GM18868 (cell line): Measurements from ENCODE around the gene DMPK.

ENCODE experiments used
- ATAC-seq: cut with Tn5 transposase; IDR thresholded peaks from one replicate; pipeline ENCODE4 v1.9.1; 2021; ENCODE audit warnings: mild to moderate bottlenecking, moderate library complexity; ENCODE audit not compliant: unreplicated experiment

The DMPK gene

DNA sequence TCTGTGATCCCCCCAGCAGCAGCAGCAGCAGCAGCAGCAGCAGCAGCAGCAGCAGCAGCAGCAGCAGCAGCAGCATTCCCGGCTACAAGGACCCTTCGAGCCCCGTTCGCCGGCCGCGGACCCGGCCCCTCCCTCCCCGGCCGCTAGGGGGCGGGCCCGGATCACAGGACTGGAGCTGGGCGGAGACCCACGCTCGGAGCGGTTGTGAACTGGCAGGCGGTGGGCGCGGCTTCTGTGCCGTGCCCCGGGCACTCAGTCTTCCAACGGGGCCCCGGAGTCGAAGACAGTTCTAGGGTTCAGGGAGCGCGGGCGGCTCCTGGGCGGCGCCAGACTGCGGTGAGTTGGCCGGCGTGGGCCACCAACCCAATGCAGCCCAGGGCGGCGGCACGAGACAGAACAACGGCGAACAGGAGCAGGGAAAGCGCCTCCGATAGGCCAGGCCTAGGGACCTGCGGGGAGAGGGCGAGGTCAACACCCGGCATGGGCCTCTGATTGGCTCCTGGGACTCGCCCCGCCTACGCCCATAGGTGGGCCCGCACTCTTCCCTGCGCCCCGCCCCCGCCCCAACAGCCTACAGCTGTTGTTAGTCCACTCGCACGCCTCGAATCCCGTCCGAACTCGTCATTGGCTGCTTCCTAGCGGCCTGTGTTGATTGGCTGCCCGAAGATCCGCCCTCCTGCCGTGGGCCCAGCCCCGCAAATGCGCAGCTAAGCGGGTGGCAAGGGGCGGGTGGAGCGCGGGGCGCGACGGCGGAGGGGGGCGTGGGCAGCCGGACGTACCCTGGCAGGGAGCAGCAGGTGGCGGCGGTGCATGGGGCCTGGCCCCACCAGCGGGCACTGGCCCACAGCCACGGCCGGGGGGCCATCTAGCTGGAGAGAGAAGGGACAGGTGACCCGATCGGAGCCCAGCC is 11.8 kb downstream of the DMPK start:
- peak; percentile 53 for ATAC-seq

DNA sequence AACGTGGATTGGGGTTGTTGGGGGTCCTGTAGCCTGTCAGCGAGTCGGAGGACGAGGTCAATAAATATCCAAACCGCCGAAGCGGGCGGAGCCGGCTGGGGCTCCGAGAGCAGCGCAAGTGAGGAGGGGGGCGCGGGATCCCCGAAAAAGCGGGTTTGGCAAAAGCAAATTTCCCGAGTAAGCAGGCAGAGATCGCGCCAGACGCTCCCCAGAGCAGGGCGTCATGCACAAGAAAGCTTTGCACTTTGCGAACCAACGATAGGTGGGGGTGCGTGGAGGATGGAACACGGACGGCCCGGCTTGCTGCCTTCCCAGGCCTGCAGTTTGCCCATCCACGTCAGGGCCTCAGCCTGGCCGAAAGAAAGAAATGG is 12.5 kb downstream of the DMPK start:
- ATAC-seq = no peak

DNA sequence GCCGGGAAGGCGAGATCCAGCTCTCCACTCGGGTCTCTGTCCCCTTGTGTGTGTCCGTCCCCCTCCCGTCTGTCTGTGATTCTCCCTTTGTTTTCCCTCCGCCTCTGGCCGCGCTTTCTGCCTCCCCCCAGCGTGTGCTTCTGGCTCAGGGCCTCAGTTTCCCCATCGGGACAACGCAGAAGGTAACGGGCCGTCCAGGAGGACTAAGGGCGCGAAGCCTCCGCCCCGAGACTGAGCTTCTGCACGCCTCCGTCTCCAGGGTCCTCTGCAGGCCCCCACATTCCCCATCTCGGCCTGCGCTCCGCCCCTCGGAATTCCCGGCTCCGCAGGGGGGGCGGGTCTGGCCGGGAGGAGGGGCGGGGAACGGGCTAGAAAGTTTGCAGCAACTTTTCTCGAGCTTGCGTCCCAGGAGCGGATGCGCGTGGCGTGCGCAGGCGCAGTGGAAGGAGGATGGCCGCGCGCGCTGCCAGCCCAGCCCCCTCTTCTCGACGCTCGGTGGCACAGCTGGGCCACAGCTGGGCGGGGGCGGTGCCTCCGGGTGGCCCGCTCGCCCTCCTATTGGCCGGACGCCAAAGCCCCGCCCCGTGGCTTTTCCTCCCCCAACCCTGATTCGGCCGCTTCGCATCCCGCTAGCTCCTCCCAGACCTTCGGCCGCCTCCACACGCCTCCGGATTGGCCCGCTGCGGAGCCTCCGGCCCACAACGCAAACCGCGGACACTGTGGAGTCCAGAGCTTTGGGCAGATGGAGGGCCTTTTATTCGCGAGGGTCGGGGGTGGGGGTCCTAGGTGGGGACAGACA is 13.1 kb downstream of the DMPK start, which contains the start of gene SIX5:
TSS of gene SIX5 (minus strand) at position 269 of the 799 bp plus-strand sequence. CDS start 408 bp downstream, outside the sequence.
- peak; percentile 59 for ATAC-seq

DNA sequence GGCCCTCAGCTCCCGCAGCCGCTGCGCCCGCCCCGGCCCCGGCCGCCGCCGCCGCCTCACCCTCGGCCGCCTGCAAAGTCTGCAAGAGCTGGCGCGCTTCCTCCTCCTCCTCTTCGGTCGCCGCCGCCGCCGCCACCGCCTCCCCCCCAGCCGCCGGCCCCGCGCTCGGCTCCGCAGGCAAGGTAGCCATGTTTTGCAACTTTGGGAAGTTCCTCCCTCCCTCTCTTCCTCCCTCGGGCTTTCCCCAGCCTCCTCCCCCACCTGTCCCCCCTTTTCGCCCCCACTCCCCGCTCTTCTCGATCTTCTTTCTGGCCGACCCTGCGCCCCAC is 13.7 kb downstream of the DMPK start:
- no peak for ATAC-seq

DNA sequence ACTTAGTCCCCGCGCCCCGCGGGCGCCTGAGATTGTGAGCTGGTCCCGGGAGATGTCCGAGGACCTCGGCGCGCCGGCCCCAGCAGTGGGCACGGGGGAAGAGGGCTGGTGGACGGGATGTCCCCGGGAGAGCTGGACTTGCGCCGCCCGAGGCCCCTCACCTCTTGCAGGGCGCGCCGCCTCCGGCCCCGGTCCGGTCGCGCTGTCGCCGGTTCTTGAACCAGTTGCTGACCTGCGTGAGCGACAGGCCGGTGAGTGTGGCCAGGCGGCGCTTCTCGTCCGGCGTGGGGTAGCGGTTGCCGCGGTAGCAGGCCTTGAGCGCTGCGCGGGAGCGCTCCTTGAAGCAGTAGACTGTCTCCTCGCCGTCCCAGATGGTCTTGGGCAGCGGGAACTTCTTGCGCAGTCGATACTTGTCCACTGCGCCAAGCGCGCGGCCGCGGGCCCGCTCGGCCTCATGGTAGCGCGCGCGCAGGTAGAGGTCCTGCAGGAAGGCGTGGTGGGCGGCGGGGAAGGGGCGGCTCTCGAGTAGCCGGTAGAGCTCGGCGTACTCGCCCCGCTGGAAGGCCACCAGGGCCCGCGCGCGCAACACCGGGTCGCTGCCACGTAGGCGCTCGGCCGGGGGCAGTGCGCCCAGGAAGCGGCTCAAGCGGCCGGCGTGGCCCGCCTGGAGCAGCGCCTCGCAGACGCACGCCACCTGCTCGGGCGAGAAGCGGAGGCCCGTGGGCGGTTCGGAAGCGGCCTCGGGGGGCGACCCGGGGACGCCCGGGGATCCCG is 14.2 kb downstream of the DMPK start:
- ATAC-seq = no peak

DNA sequence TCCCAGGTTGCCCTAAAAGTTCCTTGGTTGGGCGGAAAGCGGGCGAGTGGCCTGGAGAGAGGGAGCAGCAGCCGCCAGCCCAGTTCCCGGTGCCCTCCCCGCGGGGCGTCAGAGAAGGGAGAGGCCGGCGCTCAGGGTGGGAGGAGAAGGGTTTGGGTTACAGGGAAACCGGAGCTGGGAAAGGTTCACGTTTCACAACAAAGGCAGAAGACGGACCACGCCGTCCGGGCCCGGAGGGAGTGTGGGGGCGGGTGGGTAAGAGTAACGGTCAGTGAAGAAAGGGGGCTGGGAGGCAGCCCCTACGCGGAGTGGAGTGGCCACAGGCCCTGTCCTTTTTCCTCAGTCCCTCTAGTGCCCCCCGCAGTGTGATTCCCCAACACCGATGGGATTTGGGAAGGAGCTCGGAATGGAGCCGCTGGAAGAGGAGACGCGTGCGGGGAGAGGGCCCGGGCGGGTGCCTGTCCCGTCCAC is 14.8 kb downstream of the DMPK start:
- ATAC-seq = no peak

DNA sequence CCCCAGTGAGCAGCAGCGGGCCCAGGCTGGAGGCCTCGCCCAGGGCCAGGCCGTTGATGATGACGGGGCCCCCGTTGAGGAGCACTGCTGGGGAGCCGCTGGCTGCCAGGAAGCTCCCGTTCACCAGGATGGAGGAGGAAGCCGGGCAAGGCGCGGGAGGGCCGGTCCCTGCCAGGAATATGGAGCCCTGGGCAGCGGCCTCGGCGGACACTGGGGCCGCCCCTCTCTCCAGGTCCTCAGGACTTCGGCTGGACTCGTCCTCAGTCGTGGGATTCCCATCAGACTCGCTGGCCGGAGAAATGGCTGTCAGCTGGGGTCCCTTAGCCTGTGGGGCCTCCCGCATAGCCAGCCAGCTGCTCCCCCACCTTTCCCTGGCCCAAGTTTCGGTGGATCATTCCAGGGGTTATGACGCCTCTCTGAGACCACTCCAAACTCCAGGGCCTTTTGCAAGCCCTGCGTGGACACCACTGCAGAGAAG is 15.4 kb downstream of the DMPK start:
- ATAC-seq = no peak

DNA sequence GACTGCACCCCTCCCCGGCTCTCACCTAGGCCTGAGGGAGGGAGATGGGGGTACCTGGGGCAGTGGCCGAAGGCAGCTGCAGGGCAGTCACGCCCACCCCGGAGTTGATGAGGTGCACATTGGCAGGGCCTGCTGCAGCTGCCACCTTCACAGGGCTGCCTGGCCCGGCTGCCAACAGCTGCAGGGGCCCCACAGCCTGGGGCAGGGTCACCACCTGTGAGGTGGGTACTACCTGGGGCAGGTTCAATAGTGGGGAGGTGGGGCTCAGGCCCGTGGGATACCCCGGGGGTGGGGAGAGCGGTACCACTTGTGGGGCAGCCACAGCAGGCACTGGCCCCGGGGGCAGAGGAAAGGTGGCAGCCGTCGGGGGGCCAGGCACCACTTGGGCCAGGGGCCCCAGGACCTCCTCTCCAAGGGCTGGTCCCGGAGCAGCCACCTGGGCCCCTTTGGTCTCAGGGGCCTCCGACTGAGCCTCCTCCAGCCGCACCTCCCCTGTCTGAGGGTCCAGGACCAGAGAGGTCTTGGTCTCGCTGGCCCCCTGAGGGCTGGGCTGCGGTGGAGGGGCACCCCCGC is 15.9 kb downstream of the DMPK start:
- no peak for ATAC-seq

DNA sequence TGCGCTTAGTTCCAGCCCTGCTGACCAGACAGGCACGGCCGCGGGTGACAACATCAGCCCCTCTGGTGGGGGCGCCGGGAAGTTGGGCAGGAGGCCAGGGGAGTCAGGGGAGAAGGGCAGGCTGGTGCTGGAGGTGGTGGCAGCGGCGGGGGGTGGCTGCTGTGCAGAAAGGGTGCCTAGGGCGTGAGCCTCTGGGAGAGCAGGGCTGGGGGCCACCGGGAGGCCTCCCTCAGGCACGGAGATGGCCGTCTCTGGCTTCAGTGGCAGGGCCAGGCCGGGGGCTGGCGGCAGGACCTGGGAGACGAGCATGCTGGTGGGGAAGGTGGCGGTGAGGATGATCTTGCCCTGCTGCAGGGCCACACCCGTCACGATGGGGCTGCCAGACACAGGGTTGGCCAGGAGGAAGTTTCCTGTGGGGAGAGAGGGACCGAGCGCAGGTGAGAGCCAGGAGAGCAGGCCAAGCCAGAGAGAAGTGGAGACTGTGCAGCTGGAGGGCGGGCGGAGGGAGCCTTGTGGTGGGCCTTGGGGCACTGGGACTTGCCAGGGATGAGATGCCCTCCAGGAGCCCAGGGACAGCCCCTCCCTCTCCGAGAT is 16.5 kb downstream of the DMPK start:
- ATAC-seq = no peak

DNA sequence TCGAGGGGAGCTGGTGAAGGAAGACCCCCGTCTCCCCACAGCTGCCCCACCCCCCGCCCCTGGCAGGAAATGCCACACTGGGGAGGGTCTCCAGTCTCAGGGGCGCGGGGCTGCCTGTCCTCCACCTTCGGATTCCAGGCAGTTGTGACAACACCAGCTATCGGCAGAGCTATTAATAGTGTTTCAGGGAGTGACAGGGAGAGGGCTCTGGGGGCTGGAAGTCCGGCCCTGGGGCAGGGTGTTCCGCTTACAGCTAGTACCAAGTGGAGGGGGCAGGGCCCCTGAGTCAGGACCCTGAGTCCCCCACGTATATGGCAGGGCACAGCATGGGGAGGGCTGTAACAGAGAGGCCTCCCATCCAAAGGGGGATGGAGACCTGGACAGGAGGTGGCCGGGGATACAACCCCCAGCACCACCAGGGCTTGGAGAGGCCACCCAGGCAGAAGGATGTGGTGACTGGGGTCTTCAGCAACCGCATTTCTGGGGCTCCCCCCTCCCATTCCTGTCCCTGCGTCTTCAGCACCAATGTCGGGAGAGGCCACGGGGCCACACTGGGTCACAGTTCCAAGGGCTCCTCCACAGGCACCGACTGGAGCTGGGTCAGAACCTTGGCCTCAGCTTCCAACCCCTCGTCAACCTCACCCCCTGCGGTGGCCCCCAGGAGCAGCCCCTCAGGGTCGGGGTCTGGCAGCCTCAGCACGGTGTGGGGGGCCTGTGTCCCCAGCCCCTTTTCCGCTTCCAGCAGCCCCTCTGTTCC is 17.2 kb downstream of the DMPK start:
- ATAC-seq = no peak

DNA sequence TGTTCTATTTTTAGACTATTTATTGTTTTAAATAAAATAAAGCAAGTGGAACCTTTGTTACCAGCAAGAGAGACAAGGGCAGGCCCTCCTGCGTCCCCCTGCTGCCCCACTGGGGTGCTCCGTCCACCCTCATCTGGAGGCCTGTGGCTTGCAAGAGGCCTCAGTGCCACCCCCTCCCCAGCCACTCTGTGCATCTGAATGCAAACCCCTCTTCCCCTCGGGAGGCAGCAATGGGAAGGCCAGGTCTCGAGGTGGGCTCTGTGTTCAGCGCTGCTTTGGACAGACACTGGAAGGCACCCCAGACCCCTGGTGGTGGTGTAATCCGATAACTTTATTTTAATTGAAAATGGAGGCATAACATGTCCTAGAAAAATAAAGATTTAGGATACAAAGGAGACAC is 17.8 kb downstream of the DMPK start:
- no peak for ATAC-seq

DNA sequence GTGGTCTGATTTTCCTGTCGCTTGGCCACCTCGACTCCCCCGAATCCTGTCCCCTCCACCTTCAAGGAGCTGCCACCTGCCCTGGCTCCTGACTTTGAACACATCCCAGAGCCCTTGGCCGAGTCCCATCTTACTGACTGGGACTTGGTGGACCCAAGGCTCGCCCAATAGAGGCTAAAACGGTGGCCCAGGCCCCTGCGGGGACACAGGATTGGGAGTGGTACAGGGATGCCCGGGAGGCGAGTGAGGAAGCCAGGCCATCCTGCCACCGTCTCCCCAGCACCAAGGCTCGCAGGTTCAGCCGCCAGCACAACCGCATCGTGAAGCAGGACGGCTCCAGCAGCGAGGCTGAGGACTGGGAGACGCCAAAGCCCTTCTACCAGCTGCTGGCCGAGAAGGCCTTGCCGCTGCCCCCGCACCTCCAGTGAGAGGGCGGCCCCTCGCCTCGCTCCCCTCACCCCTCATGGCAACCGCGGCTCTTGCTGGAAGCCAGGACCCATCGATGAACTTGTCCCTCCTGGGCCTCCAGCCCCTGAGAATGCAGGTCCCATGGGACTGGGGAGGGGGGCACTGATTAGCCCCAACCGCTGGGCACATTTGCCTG is 18.5 kb downstream of the DMPK start:
- ATAC-seq = no peak

DNA sequence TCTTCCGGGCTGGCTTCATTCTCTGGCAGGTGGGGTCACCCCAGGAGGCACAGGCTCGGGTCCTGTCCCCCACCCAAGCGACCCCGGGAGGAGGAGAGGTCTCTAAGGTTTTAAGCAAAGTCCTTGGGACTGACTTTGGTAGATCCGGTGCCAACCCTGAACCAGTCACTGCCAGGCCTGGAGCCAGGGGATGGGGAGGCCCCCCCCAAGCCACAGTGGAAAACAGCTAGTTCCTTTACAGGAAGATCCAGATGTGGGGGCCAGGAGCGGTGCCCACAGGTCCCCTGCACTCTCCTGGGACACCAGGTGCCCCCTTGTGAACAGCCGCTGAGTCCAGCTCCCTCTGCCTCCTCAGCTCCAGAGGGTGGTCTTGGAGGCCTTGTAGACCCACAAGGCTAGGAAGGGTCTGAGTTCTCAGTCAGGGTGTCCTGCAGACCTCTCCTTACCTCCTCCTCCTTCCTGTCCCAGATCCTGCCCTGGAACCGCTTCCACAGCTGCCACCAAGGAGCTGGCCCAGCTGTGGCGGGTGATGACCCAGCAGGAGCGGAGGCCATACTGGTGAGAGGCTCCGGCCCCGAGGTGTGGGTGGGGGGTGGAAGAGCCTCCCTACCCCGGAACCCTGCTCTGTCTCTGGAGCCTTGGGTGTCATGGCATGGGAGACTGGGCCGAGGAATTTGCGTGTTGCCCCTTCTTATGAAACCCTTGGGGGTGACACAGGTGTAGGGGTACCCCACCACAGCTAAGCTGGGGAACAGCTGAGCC is 19.2 kb downstream of the DMPK start:
- ATAC-seq = no peak

DNA sequence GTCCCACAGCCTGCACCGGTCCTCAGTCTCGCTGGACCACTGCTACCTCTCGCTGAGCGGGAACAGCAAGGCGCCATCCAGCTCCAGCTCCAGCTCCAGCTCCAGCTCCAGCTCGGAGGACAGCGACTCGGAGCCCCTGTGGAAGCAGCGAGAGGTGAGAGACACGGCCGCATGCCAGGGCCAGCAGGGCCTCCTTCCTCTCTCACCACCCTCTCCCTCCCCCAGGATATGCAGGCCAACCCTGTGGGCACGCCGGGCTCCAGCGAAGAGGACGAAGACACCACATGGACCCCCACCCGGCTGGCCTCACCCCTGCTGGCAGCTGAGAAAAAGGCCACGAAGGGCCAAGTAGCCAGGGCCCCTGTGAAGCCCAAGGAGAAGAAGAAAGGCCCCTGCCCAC is 20.6 kb downstream of the DMPK start:
- ATAC-seq = no peak

DNA sequence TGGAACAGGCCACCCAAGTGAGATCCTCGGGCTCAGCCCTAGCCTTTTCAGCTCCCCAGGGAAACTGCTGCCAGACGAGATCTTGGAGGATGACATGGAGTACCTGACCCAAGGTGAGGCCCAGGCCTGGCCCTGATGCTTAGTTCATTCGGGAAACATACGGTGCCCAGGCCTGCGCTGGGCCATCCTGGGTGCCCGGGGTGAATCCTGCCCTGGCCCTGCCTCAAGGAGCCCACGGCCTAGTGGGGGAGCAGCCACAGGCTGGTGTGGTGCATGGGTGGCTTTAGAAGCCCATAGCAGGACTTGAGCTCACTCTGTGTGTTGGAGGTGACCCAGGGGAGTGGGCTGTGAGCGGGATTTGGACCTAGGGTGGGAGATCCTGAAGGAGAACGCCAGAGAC is 23.4 kb downstream of the DMPK start:
- ATAC-seq = no peak

DNA sequence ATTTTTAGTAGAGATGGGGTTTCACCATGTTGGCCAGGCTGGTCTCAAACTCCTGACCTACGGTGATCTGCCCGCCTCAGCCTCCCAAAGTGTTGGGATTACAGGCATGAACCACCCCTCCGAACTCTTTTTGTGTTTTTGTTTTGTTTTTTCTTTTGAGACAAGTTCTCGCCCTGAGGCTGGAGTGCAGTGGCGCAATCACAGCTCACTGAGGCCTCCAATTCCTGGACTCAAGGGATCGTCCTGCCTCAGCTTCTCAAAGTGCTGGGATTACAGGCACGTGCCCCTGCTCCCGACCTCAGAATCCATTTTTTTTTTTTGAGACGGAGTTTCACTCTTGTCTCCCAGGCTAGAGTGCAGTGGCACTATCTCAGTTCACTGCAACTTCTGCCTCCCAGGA is 24.6 kb downstream of the DMPK start:
- no peak for ATAC-seq

DNA sequence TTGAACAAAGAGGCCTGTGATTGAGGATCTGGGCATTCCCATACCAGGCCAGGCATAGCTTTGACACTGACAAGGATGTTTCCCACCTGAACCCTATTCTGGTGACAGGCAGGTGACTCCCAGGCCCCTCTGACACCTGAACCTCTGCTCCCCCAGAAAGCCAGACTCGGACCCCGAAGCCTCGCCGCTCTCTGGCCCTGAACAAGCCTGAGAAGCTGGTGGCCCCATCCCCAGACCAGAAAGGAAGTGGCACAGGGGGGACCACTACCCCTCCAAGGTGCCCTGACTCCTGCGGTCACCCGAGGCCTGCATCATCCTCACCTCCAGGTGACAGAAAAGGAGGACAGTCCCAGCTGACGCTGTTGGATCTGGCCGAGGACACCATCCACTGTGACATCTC is 28.0 kb downstream of the DMPK start:
- ATAC-seq = no peak

DNA sequence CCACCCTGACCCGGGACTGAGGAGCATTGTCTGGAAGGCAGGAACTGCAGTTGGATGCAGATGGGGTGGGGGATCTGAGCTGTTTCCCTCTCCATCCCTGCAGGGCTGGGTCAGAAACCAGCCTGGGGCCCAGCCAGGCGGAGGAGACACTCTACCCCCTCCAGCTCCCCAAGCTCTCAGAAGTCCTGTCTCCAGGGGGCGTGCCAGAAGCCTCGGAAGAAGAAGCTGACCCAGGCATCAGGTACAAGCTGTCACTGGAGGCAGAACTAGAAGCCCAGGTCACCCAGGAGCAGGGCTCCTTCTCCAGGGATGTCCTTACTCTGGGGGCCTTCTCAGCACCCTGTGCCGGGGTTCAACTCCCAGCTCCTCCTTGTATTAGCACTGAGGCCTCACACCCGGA is 28.7 kb downstream of the DMPK start:
- ATAC-seq = no peak

DNA sequence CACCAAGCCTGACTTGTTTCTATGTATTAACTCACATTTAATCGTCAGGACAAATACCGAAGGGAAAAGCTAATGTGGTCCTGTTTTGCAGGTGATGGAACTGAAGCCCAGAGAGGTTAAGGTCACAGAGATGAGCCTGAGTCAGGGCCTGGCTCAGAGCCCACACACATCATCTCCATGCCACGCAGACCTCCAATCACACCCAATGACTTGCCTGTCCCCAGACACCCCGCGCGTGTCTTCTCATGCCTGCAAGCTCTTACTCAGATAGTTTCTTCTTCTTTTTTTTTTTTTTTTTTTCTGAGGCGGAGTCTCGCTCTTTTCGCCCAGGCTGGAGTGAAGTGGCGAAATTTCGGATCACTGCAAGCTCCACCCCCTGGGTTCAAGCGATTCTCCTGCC is 29.7 kb downstream of the DMPK start:
- ATAC-seq = no peak
